Right cardiac atrium (tissue), 5 donors: ENCODE results near the gene VTCN1. TPM values are rescaled to one million over a fixed set of nuclear protein-coding genes. Genes with fewer than 3 reads are reported as not detected.
A peak's percentile ranks its signal among the peaks of the same experiment; 100 is the strongest.
"Not testable (repeated sequence)": the region's sequence is repeated elsewhere in the genome, so short reads cannot be mapped to it uniquely, and the experiment has no call there.

Experiments
- ATAC-seq, 2 donors: fragments of 200-7000 bp; cut with Tn5 transposase; one replicate each; pipeline versions ENCODE4 v1.8.0 to v1.9.1; 2020; ENCODE audit warnings: moderate library complexity in 2 of 2, mild to moderate bottlenecking in 1 of 2
- DNase-seq, 3 donors: peaks; one replicate each; pipeline ENCODE4 v3.0.0-alpha.2; 2020
- H3K27ac ChIP-seq: one replicate; pipeline ENCODE4 v1.5.1; 2013; ENCODE audit warnings: mild to moderate bottlenecking, low read length, control low read depth, moderate library complexity
- H3K27me3 ChIP-seq: one replicate; pipeline ENCODE4 v1.6.1; 2013; ENCODE audit not compliant: control insufficient read depth, insufficient read depth
- H3K4me1 ChIP-seq: one replicate; pipeline ENCODE4 v1.6.1; 2013; ENCODE audit warnings: low read length; ENCODE audit not compliant: control insufficient read depth, insufficient read depth
- H3K4me3 ChIP-seq: one replicate; pipeline ENCODE4 v1.5.1; 2013; ENCODE audit warnings: low read length, control low read depth
- H3K9me3 ChIP-seq: one replicate; pipeline ENCODE4 v1.6.1; 2013; ENCODE audit warnings: low read length; ENCODE audit not compliant: control insufficient read depth
- WGBS: extraction: QIAGEN DNeasy Blood & Tissue Kit; methylation state at CpG from one replicate; pipeline ENCODE4 v1.1.7; 2013; 5-methylcytosine and 5-hydroxymethylcytosine counted together
- intact Hi-C, 4 donors: fragments of 100-400 bp; cut with DNase I; formaldehyde crosslinking; loops; one replicate each; pipeline versions ENCODE4 v1.11.0 to v1.14.0; 2022 to 2023
- long read RNA-seq, 4 donors: library from polyadenylated mRNA; unstranded; transcript quantifications; one replicate each; pipeline ENCODE4 v2.0.0, GENCODE V29; 2020 to 2021
- polyA plus RNA-seq: library from polyadenylated mRNA; stranded (reverse); fragments of 200-250 nt; gene quantifications from one replicate; pipeline ENCODE4 v1.2.3, GENCODE V29; 2013
- total RNA-seq, 4 donors: library from RNA; stranded (reverse); fragmentation: NEBNext Ultra II Directional; extraction: Animal tissue kit (Norgen Biotek cat#: 25700); gene quantifications; one replicate each; pipeline ENCODE4 v1.2.1, GENCODE V29; 2021
- donor health status: healthy with polysubstance abuse.
- donor health status: DM: no; HTN: yes; CAD: no.
- donor health status: DM: no; HTN: no; CAD: no.
- donor health status: DM: no; HTN: yes; CAD: no; lungs with severe emphysema.
- donor health status: DM: yes; HTN: yes; CAD: no.

VTCN1 gene, protein sequence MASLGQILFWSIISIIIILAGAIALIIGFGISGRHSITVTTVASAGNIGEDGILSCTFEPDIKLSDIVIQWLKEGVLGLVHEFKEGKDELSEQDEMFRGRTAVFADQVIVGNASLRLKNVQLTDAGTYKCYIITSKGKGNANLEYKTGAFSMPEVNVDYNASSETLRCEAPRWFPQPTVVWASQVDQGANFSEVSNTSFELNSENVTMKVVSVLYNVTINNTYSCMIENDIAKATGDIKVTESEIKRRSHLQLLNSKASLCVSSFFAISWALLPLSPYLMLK
- total RNA-seq, result under 1 TPM in 2 of 4 donors, not detected in 2; 0.11 to 0.25 TPM
- polyA plus RNA-seq, result 0.05 TPM
- long read RNA-seq, donor 1, partial matches to known transcripts, result 0 of 3 reads
- long read RNA-seq, donor 1, other reads (novel, unspliced or antisense), result 3 of 3 reads
- long read RNA-seq, donor 2, partial matches to known transcripts, result 0 of 1 reads
- long read RNA-seq, donor 2, other reads (novel, unspliced or antisense), result 1 of 1 reads
- long read RNA-seq, donor 3, result 0 reads
- long read RNA-seq, donor 4, result 0 reads

- Histone ChIP-seq H3K9me3 (no peaks in the 10 kb centered on the region), H3K4me3 (no peak within 1 kb of the TSS), H3K27me3 (no peaks in the 10 kb centered on the region), H3K4me1 (no peaks in the 10 kb centered on the region), H3K27ac (no peak within 1 kb of the TSS)
- WGBS, result 73% methylated on average over 8 of the region's 8 CpGs
- no peak for ATAC-seq
- intact Hi-C loops, result no loop called here
- DNase-seq, result no peak
Measured at GRCh38 chr1:117210831-117211261, at the start of gene VTCN1. VTCN1 (minus strand) TSS chr1:117210927; CDS start chr1:117210855, 72 bp downstream.

DNA sequence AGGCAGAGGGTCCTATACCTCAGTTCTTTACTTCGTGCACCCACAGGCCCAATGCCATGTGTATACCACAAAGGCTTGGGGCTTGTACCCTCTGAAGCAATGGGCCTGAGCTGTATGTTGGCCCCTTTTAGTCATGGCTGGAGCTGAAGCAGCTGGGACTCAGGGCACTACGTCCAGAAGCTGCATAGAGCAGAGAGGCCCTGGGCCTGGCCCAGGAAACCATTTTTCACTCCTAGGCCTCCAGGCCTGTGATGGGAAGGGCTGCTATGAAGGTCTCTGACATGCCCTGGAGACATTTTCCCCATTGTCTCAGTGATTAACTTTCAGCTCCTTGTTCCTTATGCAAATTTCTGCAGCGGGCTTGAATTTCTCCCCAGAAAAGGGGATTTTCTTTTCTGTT, 48.1 kb upstream of the VTCN1 start:
- 86% methylated on average over 3 of the region's 3 CpGs for WGBS

GRCh38 chr1:117258075-117258474, 47.3 kb upstream of the VTCN1 start:
- DNase-seq, H3K9me3 ChIP-seq, H3K27me3 ChIP-seq, H3K4me1 ChIP-seq, H3K4me3 ChIP-seq, intact Hi-C loops, H3K27ac ChIP-seq, ATAC-seq: not testable (repeated sequence)

More for the DNA sequence above, 48.1 kb upstream of the VTCN1 start:
- intact Hi-C loops, result no loop called here
- DNase-seq (no peak), ATAC-seq (no peak)
- Histone ChIP-seq H3K4me1 (no peaks in the 10 kb centered on the region), H3K27ac (no peak overlapping the region), H3K4me3 (no peak overlapping the region), H3K9me3 (no peaks in the 10 kb centered on the region), H3K27me3 (no peaks in the 10 kb centered on the region)

DNA sequence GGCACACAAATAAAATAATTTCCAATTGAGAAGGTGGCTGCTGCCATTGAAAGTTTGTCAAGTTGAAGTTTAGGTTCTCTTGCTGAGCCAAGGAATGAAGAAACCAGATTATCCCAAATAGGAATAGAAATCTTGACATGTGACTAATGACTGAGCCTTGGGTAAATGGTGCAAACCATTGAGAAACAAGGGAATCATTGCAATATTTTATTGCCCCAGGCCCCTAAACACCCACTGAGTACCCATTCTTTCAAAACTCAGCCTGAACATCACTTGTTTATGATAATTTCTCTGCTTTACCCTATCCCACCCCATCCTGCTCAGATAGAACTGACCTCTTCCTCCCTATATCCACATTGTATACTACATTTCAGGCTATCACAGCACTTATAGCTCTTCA, 46.6 kb upstream of the VTCN1 start:
- Histone ChIP-seq H3K4me1 (no peaks in the 10 kb centered on the region), H3K27ac (no peak overlapping the region), H3K9me3 (no peaks in the 10 kb centered on the region), H3K27me3 (no peaks in the 10 kb centered on the region), H3K4me3 (no peak overlapping the region)
- ATAC-seq, result no peak
- intact Hi-C loops, result no loop called here
- no peak for DNase-seq

- ATAC-seq (no peak), DNase-seq (no peak)
- H3K27me3 ChIP-seq, result no peaks in the 10 kb centered on the region
- H3K4me3 ChIP-seq, result no peak overlapping the region
- no peaks in the 10 kb centered on the region for H3K9me3 ChIP-seq
- no peaks in the 10 kb centered on the region for H3K4me1 ChIP-seq
- no peak overlapping the region for H3K27ac ChIP-seq
- intact Hi-C loops, result no loop called here
Measured at GRCh38 chr1:117250061-117250606, 39.4 kb upstream of the VTCN1 start.

GRCh38 chr1:117244971-117245370, 34.2 kb upstream of the VTCN1 start:
- Histone ChIP-seq H3K27me3 (no peaks in the 10 kb centered on the region), H3K27ac (no peak overlapping the region), H3K4me1 (no peaks in the 10 kb centered on the region), H3K9me3 (no peaks in the 10 kb centered on the region), H3K4me3 (no peak overlapping the region)
- DNase-seq, result no peak
- no peak for ATAC-seq
- WGBS, result 30% methylated on average over 2 of the region's 2 CpGs
- intact Hi-C loops, result no loop called here

GRCh38 chr1:117244306-117244705, 33.6 kb upstream of the VTCN1 start:
- H3K27me3 ChIP-seq, result no peaks in the 10 kb centered on the region
- no peak for DNase-seq
- H3K9me3 ChIP-seq, result no peaks in the 10 kb centered on the region
- 80% methylated on average over 2 of the region's 2 CpGs for WGBS
- intact Hi-C loops, result no loop called here
- no peak overlapping the region for H3K4me3 ChIP-seq
- no peak overlapping the region for H3K27ac ChIP-seq
- H3K4me1 ChIP-seq, result no peaks in the 10 kb centered on the region
- no peak for ATAC-seq

DNA sequence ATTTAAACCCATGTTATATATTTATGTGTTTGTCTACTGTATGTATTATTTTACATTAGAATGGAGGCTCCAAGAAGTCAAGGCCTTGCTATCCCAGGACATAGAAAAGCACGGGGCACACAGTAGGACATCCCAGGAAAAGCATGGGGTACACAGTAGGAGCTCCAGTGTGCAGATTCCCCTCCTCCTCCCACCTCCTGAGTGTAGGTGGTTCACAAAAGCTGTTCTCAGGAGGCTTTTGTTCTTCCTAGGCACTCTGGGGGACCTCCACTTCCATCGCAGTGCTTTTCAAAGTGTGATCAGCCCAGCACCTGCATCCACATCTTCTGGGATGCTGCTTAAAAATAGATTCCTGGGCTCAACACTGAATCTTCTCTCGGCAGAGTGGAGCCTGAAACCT, 30.8 kb upstream of the VTCN1 start:
- no peaks in the 10 kb centered on the region for H3K9me3 ChIP-seq
- intact Hi-C loops, result no loop called here
- H3K27me3 ChIP-seq, result no peaks in the 10 kb centered on the region
- DNase-seq (no peak), ATAC-seq (no peak)
- 72% methylated on average over 3 of the region's 3 CpGs for WGBS
- H3K4me1 ChIP-seq, result peaks cover 2% of the 10 kb centered on the region
- no peak overlapping the region for H3K4me3 ChIP-seq
- no peak overlapping the region for H3K27ac ChIP-seq

GRCh38 chr1:117240547-117240946, 29.8 kb upstream of the VTCN1 start:
- no peaks in the 10 kb centered on the region for H3K27me3 ChIP-seq
- DNase-seq, result no peak
- 84% methylated on average over 4 of the region's 4 CpGs for WGBS
- peaks cover 2% of the 10 kb centered on the region for H3K4me1 ChIP-seq
- intact Hi-C loops, result no loop called here
- no peak overlapping the region for H3K27ac ChIP-seq
- ATAC-seq, result no peak
- H3K4me3 ChIP-seq, result no peak overlapping the region
- H3K9me3 ChIP-seq, result no peaks in the 10 kb centered on the region

DNA sequence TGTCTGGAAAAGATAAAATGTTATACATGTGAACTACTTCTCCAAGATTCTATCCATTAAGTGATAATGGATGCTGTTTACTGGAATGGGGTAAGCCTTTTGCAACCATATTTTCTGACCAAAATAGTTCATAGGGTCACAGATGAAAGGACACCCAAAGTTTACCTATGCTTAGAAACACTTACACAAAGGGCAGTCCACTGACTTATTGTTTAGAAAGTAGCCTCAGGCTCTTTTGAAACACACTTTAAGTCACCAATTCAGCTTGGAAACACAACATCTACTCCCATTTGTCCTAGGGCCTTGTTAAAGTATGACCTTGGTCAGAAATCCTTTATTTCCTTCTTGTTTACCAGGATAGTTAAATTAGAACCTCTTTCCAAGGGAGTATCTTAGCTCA, 28.7 kb upstream of the VTCN1 start:
- no peaks in the 10 kb centered on the region for H3K9me3 ChIP-seq
- peaks cover 2% of the 10 kb centered on the region for H3K4me1 ChIP-seq
- no peak overlapping the region for H3K27ac ChIP-seq
- no peaks in the 10 kb centered on the region for H3K27me3 ChIP-seq
- DNase-seq (no peak), ATAC-seq (no peak)
- intact Hi-C loops, result loop anchor here in 1 of 4 donors (10.0 kb wide), 1 partner anchor 55 kb away; no protein-coding TSS in a partner anchor
- H3K4me3 ChIP-seq, result no peak overlapping the region

DNA sequence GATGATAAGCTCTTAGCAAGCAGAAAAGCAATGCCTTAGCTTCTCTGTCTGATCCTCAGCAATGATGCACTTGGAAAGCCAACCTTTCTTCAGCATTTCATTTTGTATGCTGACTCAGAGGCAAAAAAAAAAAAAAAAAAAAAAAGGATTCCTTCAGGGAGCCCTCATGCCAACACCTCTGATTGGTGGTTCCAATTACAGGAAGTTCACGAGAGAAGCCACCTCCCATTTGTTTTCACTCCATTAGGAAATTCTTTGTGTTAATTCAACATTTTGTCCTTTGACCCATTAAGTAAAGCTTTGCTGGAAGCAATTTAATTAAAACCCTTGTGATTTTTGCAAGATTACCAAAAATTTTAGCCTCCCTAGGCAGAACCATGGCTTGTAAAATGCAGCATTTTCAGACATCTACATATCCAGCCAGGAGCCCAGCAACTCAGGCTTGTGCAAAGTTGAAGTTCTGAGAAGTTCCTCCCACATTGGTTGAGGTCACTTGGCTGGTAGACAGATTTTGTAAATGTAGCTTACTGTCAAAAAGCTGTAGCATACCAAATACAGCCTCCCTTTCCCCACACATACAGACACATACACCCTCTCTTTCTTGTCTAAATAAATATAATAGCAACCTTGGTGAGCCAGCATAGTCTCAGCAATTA, 27.1 kb upstream of the VTCN1 start:
- DNase-seq, result no peak
- WGBS, result 14% methylated on average over 1 of the region's 1 CpG
- Histone ChIP-seq H3K27me3 (no peaks in the 10 kb centered on the region), H3K9me3 (no peaks in the 10 kb centered on the region), H3K4me1 (peaks cover 2% of the 10 kb centered on the region), H3K4me3 (no peak overlapping the region), H3K27ac (no peak overlapping the region)
- peak; percentile 36 to 49 for ATAC-seq
- intact Hi-C loops, result loop anchor here in 1 of 4 donors (10.0 kb wide), 1 partner anchor 53 kb away; no protein-coding TSS in a partner anchor
